NCI-H2227 treated with DMSO at 0.1 percent for 48 hours (cell line): ENCODE data around the gene PTCD2.

Experiments
- DNase-seq: peaks from one replicate; lab custom pipeline; 2025; lab: John Stamatoyannopoulos, UW

Gene PTCD2

DNA sequence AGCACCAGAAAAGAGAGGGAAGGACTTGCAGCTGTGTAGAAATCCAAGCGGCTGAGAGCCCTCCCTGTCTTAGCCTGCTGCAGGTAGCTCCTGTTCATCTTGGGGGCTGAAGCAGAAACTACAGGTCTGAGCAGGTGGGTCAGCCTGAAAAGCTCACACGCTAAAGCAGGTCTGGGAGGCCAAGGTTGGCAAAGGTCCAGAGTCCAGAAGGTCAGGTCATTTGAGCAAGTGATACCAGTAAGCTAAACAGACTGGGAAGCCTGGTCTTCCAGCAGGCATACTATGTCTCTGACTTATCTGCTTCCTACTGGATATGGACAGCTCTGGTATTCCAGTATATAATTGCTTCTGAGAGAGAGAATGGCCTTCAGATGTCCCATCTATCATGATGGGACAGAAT, 26.2 kb downstream of the PTCD2 start:
- DNase-seq: no peak

- no peak for DNase-seq
These were observed 27.7 kb downstream of the PTCD2 start for GRCh38 chr5:72347801-72348308.

- DNase-seq: no peak
These were observed 31.2 kb downstream of the PTCD2 start for GRCh38 chr5:72351376-72351775.

DNA sequence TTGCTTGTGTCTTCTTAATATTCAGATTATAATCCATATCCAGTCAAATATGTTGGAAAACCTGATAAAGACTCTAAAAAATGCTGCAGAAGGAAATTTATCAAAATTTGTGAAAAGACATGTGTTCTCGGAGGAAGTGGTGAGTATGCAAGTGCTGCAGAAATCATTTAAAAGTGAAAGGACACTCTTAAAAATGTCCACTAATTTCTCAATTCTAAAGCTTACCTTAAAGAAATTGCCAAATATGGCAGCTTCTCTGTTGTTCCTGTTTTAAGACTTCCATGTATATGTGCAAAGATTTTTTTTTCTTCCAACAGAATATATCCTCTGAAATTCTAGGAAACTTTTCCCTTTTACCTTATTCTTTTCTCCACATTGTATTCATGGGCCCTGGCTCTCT, 32.4 kb downstream of the PTCD2 start:
- DNase-seq: no peak

GRCh38 chr5:72353046-72353445, 32.9 kb downstream of the PTCD2 start:
- no peak for DNase-seq

DNA sequence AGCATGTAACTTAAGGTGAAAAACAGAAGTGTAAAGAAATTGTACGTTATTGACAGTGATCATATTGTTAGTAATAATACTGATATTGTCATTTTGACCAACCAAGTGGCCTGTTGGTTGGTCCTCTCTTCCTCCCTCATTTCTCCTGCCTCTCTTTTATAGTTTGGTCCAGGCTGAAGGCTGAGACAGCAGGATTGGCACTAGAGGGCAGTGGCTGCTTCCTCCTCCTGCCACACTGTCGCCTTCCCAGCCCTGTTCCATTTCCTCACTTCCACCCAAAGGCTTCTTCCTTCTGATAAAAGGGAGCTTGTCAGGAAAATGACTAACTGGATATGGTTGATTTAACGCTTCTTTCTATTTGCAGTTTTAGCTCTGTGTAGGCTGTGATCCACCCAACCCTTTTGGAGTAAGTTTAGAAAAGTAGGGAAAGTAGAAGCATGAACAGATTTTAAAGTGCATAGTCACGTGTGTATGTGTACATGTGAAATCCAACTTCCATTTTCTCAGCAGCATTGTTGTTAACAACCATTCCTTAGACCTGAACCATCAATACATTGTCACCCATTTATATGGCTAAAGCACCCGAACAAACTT, 35.6 kb downstream of the PTCD2 start:
- DNase-seq: peak; percentile 20

GRCh38 chr5:72356361-72356760, 36.2 kb downstream of the PTCD2 start:
- no peak for DNase-seq

DNA sequence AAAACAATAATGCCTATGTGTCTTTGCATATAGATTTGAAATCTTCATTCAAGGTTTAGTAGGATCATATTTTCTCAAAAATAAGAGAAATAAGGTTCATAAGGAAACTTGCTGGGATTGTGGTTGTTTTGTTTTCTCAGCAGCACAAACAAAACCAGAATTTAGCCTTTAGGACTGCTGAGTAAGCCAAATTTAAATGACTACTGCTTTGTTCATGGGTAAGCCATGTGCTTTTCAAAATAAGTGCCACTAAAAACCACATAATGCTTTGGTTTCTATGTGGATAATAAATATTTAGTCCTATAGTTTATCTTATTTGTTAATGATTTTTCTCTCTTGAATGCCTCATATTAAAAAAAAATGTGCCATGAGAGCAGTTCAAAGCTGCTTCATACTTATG, 38.8 kb downstream of the PTCD2 start:
- DNase-seq: no peak

DNA sequence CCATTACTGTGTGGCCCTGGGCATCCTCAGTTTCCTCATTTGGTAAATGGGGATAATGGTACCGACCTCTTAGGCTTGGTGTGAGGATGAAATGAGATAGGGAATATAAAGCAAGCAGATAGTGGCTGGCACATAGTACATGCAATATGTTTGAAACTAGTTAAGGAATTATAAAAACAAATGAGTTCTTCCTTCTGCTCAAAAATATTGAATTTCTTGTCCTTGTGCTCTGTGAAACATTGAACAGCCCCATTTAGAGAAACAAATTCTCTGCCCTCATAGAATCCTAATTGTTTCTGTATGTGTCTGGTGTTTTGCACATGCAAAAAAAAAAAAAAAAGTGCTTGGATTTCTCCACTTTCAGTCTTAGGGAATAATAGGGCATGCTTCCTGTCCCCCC, 39.7 kb downstream of the PTCD2 start:
- DNase-seq: no peak

DNA sequence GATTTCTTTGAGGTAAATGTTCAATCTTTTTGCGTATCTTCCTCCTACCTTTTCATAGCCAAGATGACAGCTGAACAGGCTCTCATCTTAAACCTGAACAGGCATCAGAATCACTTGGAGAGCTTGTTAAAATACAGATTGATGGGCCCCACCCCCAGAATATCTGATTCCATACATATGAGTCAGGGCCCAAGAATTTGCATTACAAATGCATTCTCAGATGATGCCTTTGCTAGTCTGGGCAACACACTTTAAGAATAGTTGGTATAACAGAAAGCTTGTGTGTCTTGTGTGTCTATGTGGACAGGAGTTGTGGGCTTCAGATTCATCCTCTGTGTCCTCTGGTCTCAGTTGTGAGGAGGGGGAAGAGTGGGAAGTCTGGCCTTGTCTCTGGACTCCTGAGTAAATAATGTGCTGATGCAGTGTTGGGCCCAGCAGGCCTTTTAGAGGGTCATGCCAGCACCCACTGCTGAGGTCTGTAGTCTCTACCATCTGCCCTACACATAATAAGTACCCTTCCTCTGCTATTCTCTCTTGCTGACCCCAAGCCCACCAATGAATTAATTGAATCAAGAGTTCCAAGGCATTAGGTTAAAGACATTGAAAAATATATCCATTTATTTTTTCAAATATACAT, 43.1 kb downstream of the PTCD2 start:
- DNase-seq: no peak

GRCh38 chr5:72364171-72364570, 44.0 kb downstream of the PTCD2 start:
- DNase-seq: no peak

- no peak for DNase-seq
These were observed 44.8 kb downstream of the PTCD2 start for GRCh38 chr5:72364951-72365350.

GRCh38 chr5:72366324-72366976, 46.3 kb downstream of the PTCD2 start:
- DNase-seq: peak; percentile 63

GRCh38 chr5:72368271-72368670, 48.1 kb downstream of the PTCD2 start:
- DNase-seq: no peak

DNA sequence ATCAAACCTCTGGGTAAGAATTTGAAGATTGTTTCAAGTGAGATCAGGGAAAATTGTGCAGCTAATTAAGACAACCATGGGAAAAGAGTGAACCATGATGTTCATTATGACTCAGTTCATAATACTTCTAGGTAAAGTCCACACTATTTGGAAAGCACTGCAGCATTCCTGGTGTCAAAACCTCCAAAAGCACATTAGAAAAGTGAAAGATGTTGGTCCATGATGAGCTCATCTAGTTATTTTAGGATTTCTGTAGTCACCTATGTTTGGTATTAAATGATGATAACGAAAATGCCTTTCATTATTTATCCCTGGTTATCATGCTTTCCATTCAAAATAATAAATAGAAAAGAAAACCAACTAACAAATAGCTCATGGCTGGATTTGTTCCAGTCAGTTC, 49.1 kb downstream of the PTCD2 start:
- no peak for DNase-seq

GRCh38 chr5:72369711-72370110, 49.5 kb downstream of the PTCD2 start:
- DNase-seq: no peak

GRCh38 chr5:72372331-72372730, 52.2 kb downstream of the PTCD2 start:
- DNase-seq: no peak

- DNase-seq: no peak
These were observed 52.8 kb downstream of the PTCD2 start for GRCh38 chr5:72372923-72373322.

DNA sequence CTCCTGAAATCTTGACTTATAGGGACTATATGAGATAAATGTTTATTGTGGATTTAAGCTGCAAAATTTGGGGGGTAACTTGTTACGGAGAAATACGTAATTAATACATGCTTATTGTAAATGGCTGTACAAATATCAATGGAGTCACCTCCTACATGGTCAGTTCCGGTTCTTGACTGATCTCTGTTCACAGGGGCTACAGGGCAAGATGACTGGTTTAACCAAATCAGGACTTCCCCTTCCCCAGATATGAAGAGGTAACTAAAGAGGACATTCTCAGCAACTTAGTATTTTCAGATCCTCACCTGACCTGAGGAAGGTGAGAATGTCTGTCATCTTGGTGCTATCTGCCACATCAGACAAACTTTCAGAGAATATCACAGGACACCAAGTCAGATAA, 54.7 kb downstream of the PTCD2 start:
- no peak for DNase-seq

DNA sequence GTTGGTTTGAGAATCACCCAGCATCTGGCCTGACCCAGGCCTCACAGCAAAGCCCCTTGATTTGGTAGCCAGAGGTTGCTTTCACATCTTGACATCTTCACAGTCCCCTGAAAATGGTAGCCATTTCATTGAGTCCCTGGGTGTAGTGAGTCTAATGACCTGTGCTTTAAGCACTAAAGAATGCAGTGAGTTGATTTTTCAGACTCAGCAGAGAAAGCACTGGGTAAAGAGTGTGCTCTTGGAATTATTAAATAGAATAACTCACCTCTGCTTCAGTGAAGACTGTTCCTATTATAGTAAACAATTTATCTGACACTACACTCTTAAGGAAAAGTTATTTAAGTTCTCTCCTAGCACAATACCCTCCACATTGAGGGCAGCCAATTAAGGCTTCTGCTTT, 56.2 kb downstream of the PTCD2 start:
- DNase-seq: no peak

GRCh38 chr5:72377910-72378638, 57.9 kb downstream of the PTCD2 start:
- no peak for DNase-seq

DNA sequence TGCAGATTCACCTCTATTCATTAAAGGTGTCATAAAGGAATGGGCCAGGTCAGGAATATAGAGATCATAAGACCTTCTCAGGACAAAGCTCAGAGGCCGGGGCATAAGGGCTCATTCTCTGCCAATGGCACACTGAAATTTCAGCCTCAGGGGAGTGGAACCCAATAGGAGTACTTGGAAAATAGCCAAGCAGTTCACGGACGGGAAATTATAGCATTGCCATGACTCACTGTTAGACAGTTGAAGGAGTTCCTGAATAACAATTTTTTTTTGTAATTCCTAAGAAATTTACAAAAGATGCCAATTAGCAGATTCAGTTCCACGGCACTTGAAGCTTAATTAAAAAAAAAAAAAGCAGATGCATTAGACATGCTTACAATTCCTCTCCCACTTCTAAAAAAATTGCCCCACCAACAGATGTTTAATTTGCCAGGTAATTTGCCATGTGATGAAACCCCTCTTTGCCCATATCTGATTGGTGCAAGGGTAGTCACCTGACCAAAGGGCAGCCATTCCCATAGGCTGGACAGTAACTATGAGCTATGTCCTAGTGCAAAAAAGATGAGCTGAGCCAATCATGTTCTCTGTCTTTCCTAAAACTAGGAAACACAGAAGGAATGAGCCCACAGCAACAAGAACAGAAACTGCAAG, 58.6 kb downstream of the PTCD2 start:
- no peak for DNase-seq
